Suprapubic skin (tissue), 4 donors: Measurements from ENCODE around the gene TNRC6B.

Experiments
- EP300 ChIP-seq: sonication (generic); formaldehyde crosslinking; IDR thresholded peaks from one replicate; pipeline ENCODE4 v1.6.1; 2017; ENCODE audit warnings: antibody characterized with exemption
- POLR2A ChIP-seq, 2 donors: fragments of 450-650 bp; IDR thresholded peaks; one replicate each; pipeline ENCODE4 v1.6.1; 2017; ENCODE audit warnings: antibody characterized with exemption in 2 of 2, mild to moderate bottlenecking in 2 of 2, moderate library complexity in 2 of 2
- POLR2AphosphoS5 ChIP-seq, 3 donors: sonication (generic); formaldehyde crosslinking; IDR thresholded peaks; one replicate each; pipeline ENCODE4 v1.6.1; 2017; ENCODE audit warnings: antibody characterized with exemption in 3 of 3
- TF ChIP-seq, protein P1 (sequence below), 2 donors: fragments of 200-600 bp in 1 of 2; fragments of 450-650 bp in 1 of 2; sonication (generic) in 1 of 2; IDR thresholded peaks; one replicate each; pipeline ENCODE4 v1.5.1; 2016 to 2019; ENCODE audit warnings: antibody characterized with exemption in 2 of 2, mild to moderate bottlenecking in 1 of 2, moderate library complexity in 1 of 2

DNA sequence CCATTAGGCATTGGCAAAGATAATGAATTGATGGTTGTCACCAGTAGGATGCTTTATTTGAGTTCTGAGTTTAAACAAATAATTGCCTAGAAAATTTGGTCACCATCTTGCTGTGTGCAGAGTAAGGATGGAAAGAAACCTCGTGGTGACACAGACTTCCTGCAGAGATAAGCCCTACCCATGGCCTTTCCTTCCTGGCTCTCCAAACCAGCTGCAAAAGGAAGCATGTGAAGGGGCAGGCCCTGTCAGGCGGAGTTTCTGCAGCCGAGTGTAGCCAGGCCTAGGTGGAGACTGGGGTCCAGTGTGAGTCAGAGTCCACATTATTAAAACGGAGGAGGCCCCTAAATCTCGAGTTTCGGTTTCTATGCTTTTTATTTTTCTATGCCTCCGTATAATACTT lies 85.5 kb downstream of the TNRC6B start:
- TF ChIP-seq, protein P1, sequence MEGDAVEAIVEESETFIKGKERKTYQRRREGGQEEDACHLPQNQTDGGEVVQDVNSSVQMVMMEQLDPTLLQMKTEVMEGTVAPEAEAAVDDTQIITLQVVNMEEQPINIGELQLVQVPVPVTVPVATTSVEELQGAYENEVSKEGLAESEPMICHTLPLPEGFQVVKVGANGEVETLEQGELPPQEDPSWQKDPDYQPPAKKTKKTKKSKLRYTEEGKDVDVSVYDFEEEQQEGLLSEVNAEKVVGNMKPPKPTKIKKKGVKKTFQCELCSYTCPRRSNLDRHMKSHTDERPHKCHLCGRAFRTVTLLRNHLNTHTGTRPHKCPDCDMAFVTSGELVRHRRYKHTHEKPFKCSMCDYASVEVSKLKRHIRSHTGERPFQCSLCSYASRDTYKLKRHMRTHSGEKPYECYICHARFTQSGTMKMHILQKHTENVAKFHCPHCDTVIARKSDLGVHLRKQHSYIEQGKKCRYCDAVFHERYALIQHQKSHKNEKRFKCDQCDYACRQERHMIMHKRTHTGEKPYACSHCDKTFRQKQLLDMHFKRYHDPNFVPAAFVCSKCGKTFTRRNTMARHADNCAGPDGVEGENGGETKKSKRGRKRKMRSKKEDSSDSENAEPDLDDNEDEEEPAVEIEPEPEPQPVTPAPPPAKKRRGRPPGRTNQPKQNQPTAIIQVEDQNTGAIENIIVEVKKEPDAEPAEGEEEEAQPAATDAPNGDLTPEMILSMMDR (IDR thresholded peaks at IDR 0.05) = no peak
- no peak for TF ChIP-seq POLR2AphosphoS5 (IDR thresholded peaks at IDR 0.05)
- no peak for TF ChIP-seq POLR2A (IDR thresholded peaks at IDR 0.05)
- TF ChIP-seq EP300 = no peak
